Gastrocnemius medialis (tissue), 4 donors: ENCODE results near the gene ENTHD1. TPM values are rescaled to one million over a fixed set of nuclear protein-coding genes. Genes with fewer than 3 reads are reported as not detected.

Source experiments
- ATAC-seq, 2 donors: fragments of 150-250 bp; one replicate each; pipeline ENCODE4 v1.9.1; 2016
- DNase-seq, 2 donors: peaks; one replicate each; pipeline ENCODE4 v3.0.0-alpha.2; 2019
- H3K27ac ChIP-seq, 4 donors: fragments of 200-600 bp; sonication (generic); 1 replicate in 1 of 4; 2 replicates in 3 of 4; pipeline ENCODE4 v1.5.1; 2016 to 2018; ENCODE audit warnings: mild to moderate bottlenecking in 2 of 4, moderate library complexity in 1 of 4
- H3K27me3 ChIP-seq, 3 donors: fragments of 200-600 bp; sonication (generic) in 2 of 3; 1 replicate in 1 of 3; 2 replicates in 2 of 3; pipeline versions ENCODE4 v1.5.1 to v1.6.0; 2016 to 2019; ENCODE audit warnings: mild to moderate bottlenecking in 1 of 3, moderate library complexity in 1 of 3
- H3K36me3 ChIP-seq, 2 donors: fragments of 200-600 bp; sonication (generic) in 1 of 2; one replicate each; pipeline ENCODE4 v1.5.1; 2017 to 2018
- H3K4me1 ChIP-seq, 2 donors: fragments of 200-600 bp; sonication (generic) in 1 of 2; one replicate each; pipeline ENCODE4 v1.5.1; 2016 to 2017; ENCODE audit warnings: mild to moderate bottlenecking in 2 of 2
- H3K4me3 ChIP-seq, 4 donors: fragments of 200-600 bp; sonication (generic) in 3 of 4; 1 replicate in 1 of 4; 2 replicates in 3 of 4; pipeline ENCODE4 v1.5.1; 2016 to 2019; ENCODE audit warnings: mild to moderate bottlenecking in 2 of 4
- H3K9me3 ChIP-seq, 3 donors: fragments of 200-600 bp; sonication (generic) in 2 of 3; 1 replicate in 1 of 3; 2 replicates in 2 of 3; pipeline ENCODE4 v1.5.1; 2016 to 2019
- POLR2A ChIP-seq, 2 donors: fragments of 450-650 bp; IDR thresholded peaks; one replicate each; pipeline ENCODE4 v1.6.1; 2017; ENCODE audit warnings: antibody characterized with exemption in 2 of 2, mild to moderate bottlenecking in 2 of 2, moderate library complexity in 2 of 2
- in situ Hi-C, 4 donors: fragments of 200-750 bp; cut with MboI; loops; one replicate each; pipeline versions ENCODE4 v1.15.0 to v1.8.0; 2017; ENCODE audit warnings: low sequenced_read_pairs in 4 of 4
- intact Hi-C: fragments of 100-400 bp; cut with DNase I; formaldehyde crosslinking; loops from one replicate; pipeline ENCODE4 v1.15.1; 2023; ENCODE audit warnings: low total_unique reads
- total RNA-seq, 4 donors: library from RNA; depleted of rRNA; stranded (reverse); fragments of >200 nt; gene quantifications; one replicate each; pipeline versions ENCODE4 v1.1.0 to v1.2.3, GENCODE V29; 2016
- TF ChIP-seq, protein P1 (sequence below), 5 experiments: fragments of 450-650 bp in 3 of 5; fragments of 200-600 bp in 2 of 5; sonication (generic) in 2 of 5; IDR thresholded peaks in 4 of 5; conservative IDR thresholded peaks in 1 of 5; 1 replicate in 4 of 5; 2 replicates in 1 of 5; pipeline ENCODE4 v1.5.1; 2016 to 2019; ENCODE audit warnings: antibody characterized with exemption in 5 of 5, mild to moderate bottlenecking in 3 of 5, moderate library complexity in 3 of 5

Gene ENTHD1
- total RNA-seq, 4 donors from 2014 or later: not detected

DNA sequence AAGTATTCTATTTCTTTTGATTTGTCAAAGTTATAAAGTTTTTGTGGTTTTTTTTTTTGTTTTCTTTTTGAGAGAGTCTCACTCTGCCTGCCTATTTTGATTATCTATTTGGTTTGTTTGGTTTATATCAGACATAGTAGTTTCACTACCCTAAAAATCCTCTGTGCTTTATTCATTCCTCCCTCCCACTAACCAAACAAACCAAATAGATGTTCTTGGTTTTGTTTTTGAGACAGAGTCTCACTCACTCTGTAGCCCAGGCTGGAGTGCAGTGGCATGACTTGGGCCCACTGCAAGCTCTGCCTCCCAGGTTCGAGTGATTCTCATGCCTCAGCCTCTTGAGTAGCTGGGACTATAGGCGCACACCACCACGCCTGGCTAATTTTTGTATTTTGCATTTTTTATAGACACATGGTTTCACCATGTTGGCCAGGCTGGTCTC, 67.9 kb downstream of the ENTHD1 start:
- TF ChIP-seq, protein P1, sequence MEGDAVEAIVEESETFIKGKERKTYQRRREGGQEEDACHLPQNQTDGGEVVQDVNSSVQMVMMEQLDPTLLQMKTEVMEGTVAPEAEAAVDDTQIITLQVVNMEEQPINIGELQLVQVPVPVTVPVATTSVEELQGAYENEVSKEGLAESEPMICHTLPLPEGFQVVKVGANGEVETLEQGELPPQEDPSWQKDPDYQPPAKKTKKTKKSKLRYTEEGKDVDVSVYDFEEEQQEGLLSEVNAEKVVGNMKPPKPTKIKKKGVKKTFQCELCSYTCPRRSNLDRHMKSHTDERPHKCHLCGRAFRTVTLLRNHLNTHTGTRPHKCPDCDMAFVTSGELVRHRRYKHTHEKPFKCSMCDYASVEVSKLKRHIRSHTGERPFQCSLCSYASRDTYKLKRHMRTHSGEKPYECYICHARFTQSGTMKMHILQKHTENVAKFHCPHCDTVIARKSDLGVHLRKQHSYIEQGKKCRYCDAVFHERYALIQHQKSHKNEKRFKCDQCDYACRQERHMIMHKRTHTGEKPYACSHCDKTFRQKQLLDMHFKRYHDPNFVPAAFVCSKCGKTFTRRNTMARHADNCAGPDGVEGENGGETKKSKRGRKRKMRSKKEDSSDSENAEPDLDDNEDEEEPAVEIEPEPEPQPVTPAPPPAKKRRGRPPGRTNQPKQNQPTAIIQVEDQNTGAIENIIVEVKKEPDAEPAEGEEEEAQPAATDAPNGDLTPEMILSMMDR (IDR thresholded peaks at IDR 0.05 in 4 of 5, conservative IDR thresholded peaks at IDR 0.05 in 1 of 5): no peak
- no peak for TF ChIP-seq POLR2A (IDR thresholded peaks at IDR 0.05)
- DNase-seq: no peak
- no peak for ATAC-seq
- H3K4me1 ChIP-seq: no peaks in the 10 kb centered on the region
- no peaks in the 10 kb centered on the region for H3K9me3 ChIP-seq
- no peaks in the 10 kb centered on the region for H3K36me3 ChIP-seq
- in situ Hi-C loops: no loop called here
- intact Hi-C loops: no loop called here
- no peak overlapping the region for H3K27ac ChIP-seq
- peaks cover 7 to 27% (median 18%) of the 10 kb centered on the region in 3 donors for H3K27me3 ChIP-seq
- no peak overlapping the region for H3K4me3 ChIP-seq

DNA sequence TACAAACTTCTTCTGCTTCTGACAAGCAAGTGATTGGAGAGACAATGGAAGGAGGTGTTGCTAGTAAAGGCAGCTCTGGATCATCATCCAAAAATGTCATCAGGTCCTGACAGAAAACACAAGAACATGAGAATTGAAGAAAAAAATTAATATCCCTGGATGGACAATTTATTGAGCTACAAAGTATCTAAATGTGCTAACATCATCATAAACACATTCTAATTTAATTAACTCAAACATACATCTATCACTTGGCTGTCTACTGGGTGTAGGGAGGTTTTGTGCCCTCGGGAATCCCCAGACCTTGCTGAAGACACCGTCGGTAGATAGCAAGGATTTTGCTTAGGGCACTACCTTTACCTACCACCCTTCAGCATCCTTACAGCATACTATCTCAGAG, 72.6 kb downstream of the ENTHD1 start:
- intact Hi-C loops (no loop called here), in situ Hi-C loops (no loop called here)
- ATAC-seq (no peak), DNase-seq (no peak)
- Histone ChIP-seq H3K4me1 (no peaks in the 10 kb centered on the region), H3K9me3 (no peaks in the 10 kb centered on the region), H3K27me3 (peaks cover 0 to 4% (median 4%) of the 10 kb centered on the region in 3 donors), H3K27ac (no peak overlapping the region), H3K36me3 (no peaks in the 10 kb centered on the region), H3K4me3 (no peak overlapping the region)
- TF ChIP-seq, protein P1 (IDR thresholded peaks at IDR 0.05 in 4 of 5, conservative IDR thresholded peaks at IDR 0.05 in 1 of 5): no peak
- TF ChIP-seq POLR2A (IDR thresholded peaks at IDR 0.05): no peak

DNA sequence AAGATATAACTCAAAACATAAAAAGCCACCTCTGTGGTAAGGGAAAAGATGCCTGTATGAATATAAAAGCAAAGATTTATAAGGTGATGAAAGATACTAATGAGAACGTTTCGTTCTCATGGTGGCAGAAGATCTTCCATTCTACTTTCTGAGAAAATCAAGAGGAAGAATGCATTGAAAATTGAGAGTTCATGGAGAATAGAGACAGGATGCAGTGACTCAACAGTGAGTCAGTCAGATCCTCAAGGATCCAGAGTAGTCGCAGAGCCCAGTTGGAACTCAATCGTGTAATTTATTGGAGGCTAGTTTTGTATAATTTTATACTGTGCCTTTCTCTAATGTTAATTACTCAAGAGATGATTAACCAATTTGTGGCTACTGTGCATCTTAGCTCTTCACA, 73.3 kb downstream of the ENTHD1 start:
- ATAC-seq (peak in 1 of 2 donors; percentile 44), DNase-seq (no peak)
- Histone ChIP-seq H3K27ac (no peak overlapping the region), H3K36me3 (no peaks in the 10 kb centered on the region), H3K9me3 (no peaks in the 10 kb centered on the region), H3K4me3 (no peak overlapping the region), H3K27me3 (peaks cover 0 to 4% (median 4%) of the 10 kb centered on the region in 3 donors), H3K4me1 (no peaks in the 10 kb centered on the region)
- no peak for TF ChIP-seq POLR2A (IDR thresholded peaks at IDR 0.05)
- TF ChIP-seq, protein P1 (IDR thresholded peaks at IDR 0.05 in 4 of 5, conservative IDR thresholded peaks at IDR 0.05 in 1 of 5): no peak
- in situ Hi-C loops: no loop called here
- intact Hi-C loops: no loop called here

DNA sequence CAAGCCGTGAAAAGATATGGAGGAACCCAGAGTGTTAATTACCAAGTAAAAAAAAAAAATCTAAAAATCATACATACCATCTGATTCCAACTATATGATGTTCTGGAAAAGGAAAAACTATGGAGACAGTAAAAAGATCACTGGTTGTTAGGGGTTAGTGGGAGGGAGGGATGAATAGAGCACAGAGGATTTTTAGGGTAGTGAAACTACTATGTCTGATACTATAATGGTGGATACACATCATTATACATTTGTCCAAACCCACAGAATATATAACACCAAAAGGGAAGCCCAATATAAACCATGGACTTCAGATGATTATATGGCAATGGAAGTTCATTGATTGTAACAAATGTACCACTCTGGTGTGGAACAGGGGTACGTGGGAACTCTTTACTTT, 74.1 kb downstream of the ENTHD1 start:
- Histone ChIP-seq H3K9me3 (no peaks in the 10 kb centered on the region), H3K36me3 (no peaks in the 10 kb centered on the region), H3K4me3 (no peak overlapping the region), H3K27me3 (peaks cover 0 to 4% (median 4%) of the 10 kb centered on the region in 3 donors), H3K27ac (no peak overlapping the region), H3K4me1 (no peaks in the 10 kb centered on the region)
- DNase-seq (no peak), ATAC-seq (no peak)
- in situ Hi-C loops: no loop called here
- no peak for TF ChIP-seq POLR2A (IDR thresholded peaks at IDR 0.05)
- TF ChIP-seq, protein P1 (IDR thresholded peaks at IDR 0.05 in 4 of 5, conservative IDR thresholded peaks at IDR 0.05 in 1 of 5): no peak
- intact Hi-C loops: no loop called here

GRCh38 chr22:39818094-39818493, 75.5 kb downstream of the ENTHD1 start:
- in situ Hi-C loops (no loop called here), intact Hi-C loops (no loop called here)
- Histone ChIP-seq H3K27me3 (peaks cover 0 to 4% (median 4%) of the 10 kb centered on the region in 3 donors), H3K9me3 (no peaks in the 10 kb centered on the region), H3K27ac (no peak overlapping the region), H3K4me3 (no peak overlapping the region), H3K36me3 (no peaks in the 10 kb centered on the region), H3K4me1 (no peaks in the 10 kb centered on the region)
- TF ChIP-seq, protein P1 (IDR thresholded peaks at IDR 0.05 in 4 of 5, conservative IDR thresholded peaks at IDR 0.05 in 1 of 5): no peak
- TF ChIP-seq POLR2A (IDR thresholded peaks at IDR 0.05): no peak
- no peak for ATAC-seq
- DNase-seq: no peak
